RWPE2 (cell line): Measurements from ENCODE around the gene SLC44A1.

Experiments
- ATAC-seq: fragments of 200-7000 bp; cut with Tn5 transposase; 3 replicates; pipeline ENCODE4 v1.9.1; 2021; ENCODE audit warnings: low read depth
- DNase-seq: peaks from one replicate; pipeline ENCODE4 v3.0.0-alpha.2; 2020; ENCODE audit warnings: low spot score
- H3K27ac ChIP-seq: fragments of 450-650 bp; 2 replicates; pipeline ENCODE4 v1.5.1; 2017; ENCODE audit warnings: mild to moderate bottlenecking; ENCODE audit not compliant: poor library complexity, severe bottlenecking
- H3K27me3 ChIP-seq: fragments of 250-450 bp; sonication (Bioruptor Pico); 2 replicates; pipeline ENCODE4 v1.5.1; 2021; ENCODE audit warnings: mild to moderate bottlenecking, moderate library complexity; ENCODE audit not compliant: insufficient read depth, poor library complexity, severe bottlenecking
- H3K36me3 ChIP-seq: fragments of 250-450 bp; sonication (Bioruptor Pico); 2 replicates; pipeline ENCODE4 v1.5.1; 2020; ENCODE audit warnings: low read depth, mild to moderate bottlenecking, moderate library complexity
- H3K4me1 ChIP-seq: fragments of 250-450 bp; sonication (Bioruptor Pico); 2 replicates; pipeline ENCODE4 v1.5.1; 2021; ENCODE audit warnings: mild to moderate bottlenecking, moderate library complexity; ENCODE audit not compliant: insufficient read depth, poor library complexity, severe bottlenecking
- H3K4me3 ChIP-seq: fragments of 250-450 bp; sonication (Bioruptor Pico); 2 replicates; pipeline ENCODE4 v1.5.1; 2021; ENCODE audit warnings: mild to moderate bottlenecking, moderate library complexity; ENCODE audit not compliant: severe bottlenecking
- H3K9me3 ChIP-seq: fragments of 250-450 bp; sonication (Bioruptor Pico); 2 replicates; pipeline ENCODE4 v1.5.1; 2021; ENCODE audit warnings: mild to moderate bottlenecking, moderate library complexity; ENCODE audit not compliant: severe bottlenecking
- TF ChIP-seq, protein P1 (sequence below): fragments of 450-650 bp; IDR thresholded peaks from one replicate; pipeline ENCODE4 v1.5.1; 2017; ENCODE audit warnings: mild to moderate bottlenecking, moderate library complexity; ENCODE audit not compliant: poor library complexity, severe bottlenecking

Gene SLC44A1

DNA sequence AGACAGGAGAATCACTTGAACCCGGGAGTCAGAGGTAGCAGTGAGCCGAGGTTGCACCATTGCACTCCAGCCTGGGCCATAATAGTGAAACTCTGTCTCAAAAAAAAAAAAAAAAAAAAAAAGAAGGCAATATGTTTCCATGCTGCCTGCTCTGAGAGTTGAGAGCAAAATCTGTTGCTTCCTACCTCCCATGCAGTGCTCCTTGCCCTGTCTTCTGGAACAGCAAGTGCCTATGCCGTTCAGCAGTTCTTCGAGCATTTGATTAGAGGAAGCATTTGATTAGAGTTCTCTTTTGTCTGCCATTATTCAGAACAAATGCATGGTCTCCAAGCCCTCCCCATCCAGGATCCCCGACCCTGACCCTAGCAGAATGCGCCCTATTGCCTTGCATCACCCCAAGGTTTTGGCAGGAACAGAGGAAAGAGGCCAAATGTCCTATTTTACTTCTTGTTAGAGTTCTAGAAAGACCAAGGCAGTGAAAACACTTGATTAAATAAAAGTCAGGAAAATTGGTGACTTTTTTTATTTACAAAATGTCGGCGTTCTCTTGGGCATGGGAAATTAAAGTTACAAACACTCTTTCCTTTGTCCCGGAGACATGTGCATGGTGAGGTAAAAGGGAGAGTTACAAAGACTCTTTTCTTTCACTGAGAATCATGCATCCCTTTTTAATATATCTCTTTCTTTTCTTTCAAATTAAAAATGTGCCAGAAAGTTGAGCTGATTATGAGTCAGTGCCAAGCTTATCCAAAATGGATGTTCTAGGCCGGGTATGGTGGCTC lies 175.6 kb downstream of the SLC44A1 start:
- no peak overlapping the region for H3K4me3 ChIP-seq

DNA sequence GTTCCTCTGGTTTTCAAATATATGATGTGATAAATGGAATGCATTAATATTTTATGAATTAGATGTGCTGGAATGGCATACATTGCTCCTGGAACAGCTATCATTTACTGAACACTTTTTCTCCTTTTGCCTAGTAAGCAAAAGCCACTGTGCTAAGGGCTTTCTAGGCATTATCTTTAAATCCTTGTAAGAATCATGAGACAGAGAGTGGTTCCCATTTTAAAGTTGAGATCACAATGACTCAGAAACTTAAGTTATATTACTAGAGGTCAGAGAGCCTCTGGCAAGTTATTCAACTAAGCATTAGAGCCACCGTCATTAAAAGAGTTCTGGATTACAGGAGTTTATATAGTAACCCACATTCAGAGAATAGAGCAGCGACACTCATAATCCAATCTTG lies 176.7 kb downstream of the SLC44A1 start:
- H3K4me3 ChIP-seq = no peak overlapping the region
- no peaks in the 10 kb centered on the region for H3K27me3 ChIP-seq
- no peaks in the 10 kb centered on the region for H3K9me3 ChIP-seq
- TF ChIP-seq, protein P1, sequence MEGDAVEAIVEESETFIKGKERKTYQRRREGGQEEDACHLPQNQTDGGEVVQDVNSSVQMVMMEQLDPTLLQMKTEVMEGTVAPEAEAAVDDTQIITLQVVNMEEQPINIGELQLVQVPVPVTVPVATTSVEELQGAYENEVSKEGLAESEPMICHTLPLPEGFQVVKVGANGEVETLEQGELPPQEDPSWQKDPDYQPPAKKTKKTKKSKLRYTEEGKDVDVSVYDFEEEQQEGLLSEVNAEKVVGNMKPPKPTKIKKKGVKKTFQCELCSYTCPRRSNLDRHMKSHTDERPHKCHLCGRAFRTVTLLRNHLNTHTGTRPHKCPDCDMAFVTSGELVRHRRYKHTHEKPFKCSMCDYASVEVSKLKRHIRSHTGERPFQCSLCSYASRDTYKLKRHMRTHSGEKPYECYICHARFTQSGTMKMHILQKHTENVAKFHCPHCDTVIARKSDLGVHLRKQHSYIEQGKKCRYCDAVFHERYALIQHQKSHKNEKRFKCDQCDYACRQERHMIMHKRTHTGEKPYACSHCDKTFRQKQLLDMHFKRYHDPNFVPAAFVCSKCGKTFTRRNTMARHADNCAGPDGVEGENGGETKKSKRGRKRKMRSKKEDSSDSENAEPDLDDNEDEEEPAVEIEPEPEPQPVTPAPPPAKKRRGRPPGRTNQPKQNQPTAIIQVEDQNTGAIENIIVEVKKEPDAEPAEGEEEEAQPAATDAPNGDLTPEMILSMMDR = no peak
- H3K27ac ChIP-seq = no peak overlapping the region
- ATAC-seq (no peak), DNase-seq (no peak)
- no peaks in the 10 kb centered on the region for H3K4me1 ChIP-seq
- no peaks in the 10 kb centered on the region for H3K36me3 ChIP-seq

More for the DNA sequence above, 175.6 kb downstream of the SLC44A1 start:
- DNase-seq (no peak), ATAC-seq (no peak)
- Histone ChIP-seq H3K36me3 (no peaks in the 10 kb centered on the region), H3K27ac (no peak overlapping the region), H3K27me3 (no peaks in the 10 kb centered on the region), H3K9me3 (no peaks in the 10 kb centered on the region), H3K4me1 (no peaks in the 10 kb centered on the region)
- TF ChIP-seq, protein P1 = no peak

DNA sequence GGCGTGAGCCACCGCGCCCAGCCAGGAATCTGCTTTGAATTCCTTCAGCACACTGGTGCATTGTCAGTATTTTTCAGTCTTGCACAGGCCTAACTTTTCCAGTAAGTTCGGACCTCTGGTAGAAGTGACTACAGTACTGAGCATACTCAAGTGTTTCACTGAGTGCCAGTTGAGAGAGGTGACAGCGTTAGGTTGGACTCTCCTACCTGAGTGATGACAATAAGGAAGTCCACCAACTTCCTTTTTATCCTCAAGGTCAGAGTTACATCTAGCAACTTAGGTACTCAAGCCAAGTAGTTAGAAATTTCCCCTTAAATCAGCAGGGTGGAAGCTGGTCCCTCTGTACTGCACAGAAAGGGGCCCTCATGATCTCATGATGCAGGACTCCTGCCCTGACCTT lies 177.4 kb downstream of the SLC44A1 start:
- ATAC-seq = no peak
- TF ChIP-seq, protein P1 = no peak

DNA sequence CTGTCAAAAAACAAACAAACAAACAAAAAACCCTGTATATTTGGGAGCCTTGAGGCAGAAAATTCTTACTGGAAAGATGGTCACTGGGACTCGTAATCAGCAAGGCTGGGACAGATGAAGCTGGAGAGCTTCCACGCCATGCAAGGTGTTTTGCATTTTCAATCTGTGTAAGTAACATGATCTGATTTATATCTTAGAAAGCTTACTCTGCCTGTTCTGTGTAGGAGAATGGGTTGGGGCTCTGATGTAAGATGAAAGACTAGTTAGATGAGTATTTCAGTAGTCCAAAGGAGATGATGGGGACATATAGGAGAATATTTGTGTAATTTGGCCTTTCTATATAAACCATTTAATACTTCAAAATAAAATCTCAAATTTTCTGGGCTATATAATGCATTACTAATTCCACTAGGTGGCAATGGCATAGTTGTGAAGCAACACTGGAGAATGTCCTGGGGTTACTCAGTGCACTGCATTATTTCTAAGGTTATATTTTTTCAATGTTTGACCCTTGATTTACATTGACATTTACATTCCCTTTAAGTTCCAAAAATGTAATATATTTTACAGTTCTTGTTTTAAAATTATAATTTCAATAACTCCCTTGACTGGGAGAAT lies 181.5 kb downstream of the SLC44A1 start:
- Histone ChIP-seq H3K36me3 (no peaks in the 10 kb centered on the region), H3K4me1 (no peaks in the 10 kb centered on the region), H3K27ac (no peak overlapping the region), H3K9me3 (no peaks in the 10 kb centered on the region), H3K27me3 (no peaks in the 10 kb centered on the region), H3K4me3 (no peak overlapping the region)
- TF ChIP-seq, protein P1 = peak; percentile 75
- ATAC-seq (peak; percentile 71; the same call in 2 of the 3 replicates), DNase-seq (no peak)

More for the DNA sequence above, 177.4 kb downstream of the SLC44A1 start:
- no peak overlapping the region for H3K27ac ChIP-seq
- no peaks in the 10 kb centered on the region for H3K27me3 ChIP-seq
- H3K4me1 ChIP-seq = no peaks in the 10 kb centered on the region
- no peak for DNase-seq
- no peak overlapping the region for H3K4me3 ChIP-seq
- H3K36me3 ChIP-seq = no peaks in the 10 kb centered on the region
- no peaks in the 10 kb centered on the region for H3K9me3 ChIP-seq

DNA sequence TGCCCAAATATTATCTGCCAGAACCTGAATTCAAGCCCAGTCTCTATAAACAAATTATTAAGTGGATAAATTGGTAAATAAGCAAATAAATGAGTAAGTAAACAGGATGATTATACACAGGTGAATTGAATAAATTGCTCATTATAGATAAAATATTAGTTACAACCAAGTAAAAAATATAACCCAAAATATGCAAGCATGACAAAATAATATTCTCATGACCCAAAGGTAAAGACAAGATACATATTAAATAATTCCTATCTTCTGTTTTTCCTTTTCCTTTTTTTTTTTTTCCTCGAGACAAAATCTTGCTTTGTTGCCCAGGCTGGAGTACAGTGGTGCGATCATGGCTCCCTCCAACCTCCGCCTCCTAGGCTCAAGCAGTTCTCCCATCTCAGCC lies 182.2 kb downstream of the SLC44A1 start:
- Histone ChIP-seq H3K36me3 (no peaks in the 10 kb centered on the region), H3K9me3 (no peaks in the 10 kb centered on the region), H3K4me1 (no peaks in the 10 kb centered on the region), H3K4me3 (no peak overlapping the region), H3K27ac (no peak overlapping the region), H3K27me3 (no peaks in the 10 kb centered on the region)
- DNase-seq (no peak), ATAC-seq (no peak)
- TF ChIP-seq, protein P1 = no peak
